ENCODE measurements around the gene SLAMF7.

SLAMF7 gene

DNA sequence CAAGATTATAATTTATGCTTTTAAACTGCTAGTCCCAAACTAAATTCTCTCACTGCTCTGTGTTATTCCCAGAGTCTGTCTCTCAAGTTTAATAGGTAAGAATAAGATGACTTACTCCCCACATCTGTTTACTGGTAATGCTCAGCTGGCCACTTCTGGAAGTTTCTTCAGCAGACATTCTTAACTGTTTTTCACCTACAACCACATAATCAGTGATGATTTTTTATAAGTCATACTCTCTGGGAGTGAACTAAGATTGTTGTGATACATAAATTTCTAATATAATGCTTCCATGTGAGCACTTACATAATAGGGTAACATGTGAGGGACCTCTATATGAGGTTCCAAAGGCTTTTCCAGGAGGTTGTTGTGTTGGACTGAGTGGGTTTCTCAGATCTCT, 8.7 kb downstream of the SLAMF7 start:
- DNase-seq, result no peak

DNA sequence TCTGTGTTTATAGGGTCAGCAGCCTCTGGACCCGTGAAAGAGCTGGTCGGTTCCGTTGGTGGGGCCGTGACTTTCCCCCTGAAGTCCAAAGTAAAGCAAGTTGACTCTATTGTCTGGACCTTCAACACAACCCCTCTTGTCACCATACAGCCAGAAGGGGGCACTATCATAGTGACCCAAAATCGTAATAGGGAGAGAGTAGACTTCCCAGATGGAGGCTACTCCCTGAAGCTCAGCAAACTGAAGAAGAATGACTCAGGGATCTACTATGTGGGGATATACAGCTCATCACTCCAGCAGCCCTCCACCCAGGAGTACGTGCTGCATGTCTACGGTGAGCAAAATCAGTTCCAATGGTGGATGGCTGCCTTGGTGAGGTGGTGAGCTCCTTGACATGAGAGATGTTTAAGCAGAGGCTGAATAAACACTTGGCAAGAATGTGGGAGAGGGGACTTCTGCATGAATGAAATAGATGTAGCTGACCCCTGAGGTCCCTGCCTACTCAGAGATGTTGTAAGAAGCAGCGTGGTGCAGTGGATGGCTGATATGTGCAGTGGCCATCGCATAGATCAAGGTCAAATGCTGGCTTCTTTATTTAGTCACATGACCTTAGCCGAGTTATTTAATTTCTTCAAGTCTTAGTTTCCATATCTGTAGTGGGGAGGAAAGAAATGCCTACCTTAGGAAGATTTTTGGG, 9.3 kb downstream of the SLAMF7 start:
- peak; percentile 10 for DNase-seq

DNA sequence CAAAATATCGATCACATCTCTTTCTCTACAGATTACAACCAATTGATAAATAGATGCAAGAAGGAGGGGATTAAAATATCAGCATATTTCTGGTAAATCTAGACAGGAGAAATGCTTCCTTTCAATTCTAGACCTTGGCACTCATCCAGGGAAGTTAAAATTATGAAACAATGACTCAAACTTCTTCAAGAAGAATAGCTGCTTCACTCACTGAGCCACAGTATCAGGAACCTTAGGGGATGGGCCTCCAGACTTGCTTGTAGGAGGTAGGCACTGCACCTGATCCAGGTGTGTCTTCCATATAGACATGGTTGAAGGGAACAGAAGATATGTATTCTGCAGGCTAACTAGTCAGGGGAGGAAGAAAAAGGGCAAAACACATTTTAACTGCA, 9.8 kb downstream of the SLAMF7 start:
- peak; percentile 39 for DNase-seq

DNA sequence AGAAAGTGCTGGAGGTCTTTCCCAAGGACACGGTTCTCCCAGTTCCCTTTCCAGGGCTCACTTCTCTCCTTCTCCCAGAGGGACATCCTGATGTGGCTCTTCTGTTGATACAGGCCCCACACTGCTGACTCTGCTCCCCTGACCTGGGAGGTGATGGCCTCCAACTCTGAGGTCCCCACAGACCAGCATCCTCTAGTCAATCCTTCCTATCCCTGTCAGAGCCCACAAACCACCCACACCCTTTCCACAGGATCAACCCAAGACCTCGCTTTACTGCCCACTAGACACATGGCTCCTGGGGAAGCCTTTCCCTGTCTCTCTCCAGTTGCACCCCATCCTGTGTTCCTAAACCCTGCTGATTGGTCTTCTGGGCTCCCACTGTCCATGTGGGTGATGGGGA, 11.6 kb downstream of the SLAMF7 start:
- DNase-seq, result no peak

DNA sequence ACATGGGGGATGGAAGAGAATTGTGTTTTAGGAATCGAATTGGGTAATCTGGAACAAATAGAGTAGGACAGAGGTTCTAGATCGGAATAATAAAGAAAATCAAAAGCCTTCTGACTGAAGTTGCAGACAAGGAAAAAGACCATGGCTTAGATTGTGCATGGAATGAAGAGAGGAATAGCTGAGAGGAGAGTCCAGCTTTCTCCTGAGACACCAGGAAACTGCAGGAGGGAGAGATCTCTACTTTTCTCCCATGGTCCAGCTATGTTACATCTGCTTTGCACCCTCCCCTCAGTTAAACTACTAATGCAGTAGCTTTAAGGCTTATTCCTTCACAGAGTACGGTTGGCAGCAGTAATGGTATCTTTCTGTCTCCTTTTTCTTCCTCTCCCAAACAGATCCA, 13.4 kb downstream of the SLAMF7 start:
- no peak for DNase-seq

DNA sequence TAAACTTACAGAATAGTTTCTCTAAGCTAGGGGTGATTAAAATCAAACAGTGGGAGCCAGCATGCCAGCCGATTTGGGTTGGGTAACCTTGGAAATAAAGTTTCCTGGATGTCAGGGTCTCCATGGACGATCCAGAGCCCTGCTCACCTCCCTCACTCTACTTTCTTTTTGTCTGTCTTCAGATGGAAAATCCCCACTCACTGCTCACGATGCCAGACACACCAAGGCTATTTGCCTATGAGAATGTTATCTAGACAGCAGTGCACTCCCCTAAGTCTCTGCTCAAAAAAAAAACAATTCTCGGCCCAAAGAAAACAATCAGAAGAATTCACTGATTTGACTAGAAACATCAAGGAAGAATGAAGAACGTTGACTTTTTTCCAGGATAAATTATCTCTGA, 13.9 kb downstream of the SLAMF7 start:
- no peak for DNase-seq

DNA sequence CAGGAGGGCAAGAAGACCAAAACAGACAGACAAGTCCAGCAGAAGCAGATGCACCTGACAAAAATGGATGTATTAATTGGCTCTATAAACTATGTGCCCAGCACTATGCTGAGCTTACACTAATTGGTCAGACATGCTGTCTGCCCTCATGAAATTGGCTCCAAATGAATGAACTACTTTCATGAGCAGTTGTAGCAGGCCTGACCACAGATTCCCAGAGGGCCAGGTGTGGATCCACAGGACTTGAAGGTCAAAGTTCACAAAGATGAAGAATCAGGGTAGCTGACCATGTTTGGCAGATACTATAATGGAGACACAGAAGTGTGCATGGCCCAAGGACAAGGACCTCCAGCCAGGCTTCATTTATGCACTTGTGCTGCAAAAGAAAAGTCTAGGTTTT, 14.5 kb downstream of the SLAMF7 start:
- no peak for DNase-seq

DNA sequence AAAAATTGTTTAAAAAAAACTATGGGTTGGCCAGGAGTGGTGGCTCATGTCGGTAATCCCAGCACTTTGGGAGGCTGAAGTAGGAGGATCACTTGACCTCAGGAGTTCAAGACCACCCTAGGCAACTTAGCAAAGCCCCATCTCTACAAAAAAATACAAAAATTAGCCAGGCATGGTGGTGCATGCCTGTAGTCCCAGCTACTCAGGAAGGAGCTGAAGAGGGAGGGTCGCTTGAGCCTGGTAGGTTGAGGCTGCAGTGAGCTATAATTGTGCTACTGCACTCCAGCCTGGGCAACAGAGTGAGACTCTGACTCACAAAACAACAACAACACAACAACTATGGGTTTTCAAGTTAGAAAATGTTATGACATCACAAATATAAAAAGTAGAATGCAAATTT, 16.4 kb downstream of the SLAMF7 start:
- no peak for DNase-seq

DNA sequence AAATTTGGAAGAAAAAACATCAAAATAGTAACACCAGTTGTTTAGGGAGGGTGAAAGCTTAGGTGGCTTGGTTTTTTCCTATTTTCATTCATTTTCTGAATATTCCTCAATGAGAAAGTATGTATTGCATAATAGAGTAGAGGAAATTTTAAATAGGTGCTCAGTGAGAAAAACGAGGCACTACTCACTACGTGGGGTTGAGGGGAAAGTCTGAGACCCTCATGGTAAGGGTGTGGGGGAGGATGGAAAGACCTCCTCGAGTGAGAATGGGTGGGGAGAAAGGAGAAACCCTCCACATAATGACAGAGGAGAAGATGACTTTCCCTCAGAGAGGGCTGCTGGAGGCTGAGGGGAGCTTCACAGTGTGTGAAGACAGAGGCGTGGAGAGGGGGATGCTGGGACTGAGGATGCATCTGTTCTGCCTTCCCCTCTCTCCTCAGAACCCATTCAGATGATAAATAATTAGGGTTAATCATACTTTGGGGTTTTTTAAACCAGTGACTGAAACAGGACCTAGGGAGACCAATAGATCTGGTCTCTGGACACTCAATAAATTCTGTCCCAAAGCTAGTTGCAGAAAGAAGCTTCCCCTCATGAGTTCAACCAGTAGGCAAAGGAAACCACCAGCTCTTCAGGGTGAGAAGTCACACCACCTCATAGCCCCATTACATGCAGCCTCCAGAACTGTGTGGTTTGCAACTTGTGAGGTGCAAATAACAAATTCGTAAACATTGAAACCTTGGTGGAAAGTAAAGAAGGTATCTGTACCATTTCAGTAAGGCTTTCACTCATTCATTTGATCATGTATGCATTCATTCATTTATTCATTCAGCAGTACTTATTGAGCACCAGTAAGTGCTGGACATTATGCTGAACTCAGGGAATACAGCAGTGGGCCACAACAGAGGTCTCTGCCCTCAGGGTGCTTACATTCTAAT, 17.1 kb downstream of the SLAMF7 start:
- no peak for DNase-seq

DNA sequence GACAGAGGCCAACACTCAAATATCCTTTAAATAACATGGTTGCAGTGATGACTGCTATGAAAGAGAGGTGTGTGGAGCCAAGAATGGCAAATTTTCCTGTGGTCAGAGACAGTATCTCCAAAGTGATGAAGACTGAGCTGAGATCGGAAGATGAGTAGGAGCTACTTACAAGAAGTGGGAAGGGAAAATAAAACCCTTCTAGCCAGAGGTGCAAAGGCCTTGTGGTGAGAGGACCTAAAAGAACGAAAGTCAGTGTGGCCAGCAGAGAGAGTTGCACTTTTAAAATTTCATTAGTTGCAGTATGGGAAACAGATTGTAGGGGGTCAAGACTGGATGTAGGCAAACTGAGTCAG, 17.8 kb downstream of the SLAMF7 start:
- no peak for DNase-seq

DNA sequence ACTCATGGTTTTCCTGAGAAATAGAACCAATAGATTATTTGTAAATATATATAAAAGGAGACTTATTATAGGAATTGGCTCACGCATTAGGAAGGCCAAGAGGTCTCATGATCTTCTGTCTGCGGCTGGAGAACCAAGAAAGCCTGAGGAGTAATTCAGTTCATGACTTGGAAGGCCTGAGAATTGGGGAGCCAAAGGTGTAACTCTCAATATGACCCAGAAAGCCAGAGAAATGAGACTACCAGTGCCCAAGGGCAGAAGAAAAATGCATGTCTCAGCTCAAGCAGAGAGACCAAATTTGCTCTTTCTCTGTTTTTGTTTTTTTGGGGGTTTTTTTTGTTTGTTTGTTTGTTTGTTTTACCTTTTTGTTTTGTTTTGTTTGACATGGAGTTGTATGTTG, 19.5 kb downstream of the SLAMF7 start:
- no peak for DNase-seq

DNA sequence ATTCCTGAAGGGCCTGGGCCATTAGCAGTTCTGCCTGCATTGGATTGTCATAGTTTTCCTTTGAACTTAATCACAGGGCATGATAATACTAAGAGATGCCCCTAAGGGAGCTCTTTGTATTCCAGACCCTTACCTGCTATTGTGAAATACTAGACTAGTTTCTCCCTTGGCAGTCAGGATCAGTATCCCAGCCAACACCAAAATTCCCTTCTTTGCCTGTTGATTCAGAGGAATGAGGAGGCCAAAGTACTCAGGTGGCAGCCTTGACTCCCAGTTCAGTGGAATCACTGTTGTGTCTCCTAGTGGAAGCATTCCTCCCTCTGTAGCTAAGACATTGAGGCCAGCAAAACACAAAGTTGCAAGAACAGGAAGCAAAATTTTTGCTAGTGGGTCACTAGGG, 20.7 kb downstream of the SLAMF7 start:
- DNase-seq, result no peak

DNA sequence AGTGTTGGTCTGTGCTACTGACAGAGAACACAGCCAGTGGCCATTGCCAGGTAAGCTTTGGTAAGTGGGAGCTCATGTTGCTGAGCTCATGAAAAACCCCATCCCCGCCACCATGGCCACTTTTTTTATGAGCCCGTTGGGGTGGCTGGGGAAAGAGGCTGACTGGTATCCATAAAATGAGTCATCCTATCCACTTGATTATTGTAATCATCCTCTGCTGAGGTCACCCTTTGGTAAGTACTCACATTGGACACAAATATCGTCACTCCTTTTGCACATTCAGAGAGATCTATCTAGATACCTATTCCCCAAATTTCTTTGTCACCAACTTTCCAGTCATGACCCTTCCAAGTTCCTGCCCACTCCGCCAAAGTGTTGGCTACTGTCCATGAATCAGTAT, 22.0 kb downstream of the SLAMF7 start:
- no peak for DNase-seq

DNA sequence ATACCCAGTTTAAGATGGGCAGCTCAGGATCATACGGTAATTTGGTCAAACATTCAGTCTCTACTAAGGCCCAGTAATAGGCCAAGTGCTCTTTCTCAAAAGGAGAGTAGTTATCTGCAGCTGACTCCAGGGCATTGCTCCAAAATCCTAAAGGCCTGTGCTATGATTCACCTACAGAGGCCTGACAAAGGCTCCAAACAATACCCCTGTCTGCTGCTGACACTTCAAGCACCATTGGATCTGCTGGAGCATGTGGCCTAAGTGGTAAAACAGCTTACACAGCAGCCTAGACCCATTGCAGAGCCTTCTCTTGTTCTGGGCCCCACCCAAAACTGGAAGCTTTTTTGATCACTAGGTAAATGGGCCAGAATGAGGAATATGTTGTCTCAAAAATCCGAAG, 22.8 kb downstream of the SLAMF7 start:
- no peak for DNase-seq

DNA sequence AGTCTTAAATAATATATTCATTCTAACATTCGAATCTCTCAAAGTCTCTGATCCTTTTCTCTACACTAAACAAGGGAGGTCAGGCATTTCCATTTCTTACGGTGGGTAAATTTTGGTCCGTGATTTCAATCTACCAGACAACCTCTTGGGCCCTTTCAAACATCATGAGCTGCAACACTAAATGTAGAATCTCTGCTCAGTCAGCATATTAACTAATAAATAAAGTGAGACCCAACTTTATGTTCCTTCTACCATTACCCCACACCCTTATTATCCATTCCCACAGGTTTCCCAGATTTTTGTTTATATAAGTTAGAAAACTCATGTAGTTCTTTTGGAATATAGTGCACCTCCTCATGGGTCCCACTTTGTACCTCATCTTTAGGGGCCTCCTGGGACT, 24.9 kb downstream of the SLAMF7 start:
- no peak for DNase-seq

DNA sequence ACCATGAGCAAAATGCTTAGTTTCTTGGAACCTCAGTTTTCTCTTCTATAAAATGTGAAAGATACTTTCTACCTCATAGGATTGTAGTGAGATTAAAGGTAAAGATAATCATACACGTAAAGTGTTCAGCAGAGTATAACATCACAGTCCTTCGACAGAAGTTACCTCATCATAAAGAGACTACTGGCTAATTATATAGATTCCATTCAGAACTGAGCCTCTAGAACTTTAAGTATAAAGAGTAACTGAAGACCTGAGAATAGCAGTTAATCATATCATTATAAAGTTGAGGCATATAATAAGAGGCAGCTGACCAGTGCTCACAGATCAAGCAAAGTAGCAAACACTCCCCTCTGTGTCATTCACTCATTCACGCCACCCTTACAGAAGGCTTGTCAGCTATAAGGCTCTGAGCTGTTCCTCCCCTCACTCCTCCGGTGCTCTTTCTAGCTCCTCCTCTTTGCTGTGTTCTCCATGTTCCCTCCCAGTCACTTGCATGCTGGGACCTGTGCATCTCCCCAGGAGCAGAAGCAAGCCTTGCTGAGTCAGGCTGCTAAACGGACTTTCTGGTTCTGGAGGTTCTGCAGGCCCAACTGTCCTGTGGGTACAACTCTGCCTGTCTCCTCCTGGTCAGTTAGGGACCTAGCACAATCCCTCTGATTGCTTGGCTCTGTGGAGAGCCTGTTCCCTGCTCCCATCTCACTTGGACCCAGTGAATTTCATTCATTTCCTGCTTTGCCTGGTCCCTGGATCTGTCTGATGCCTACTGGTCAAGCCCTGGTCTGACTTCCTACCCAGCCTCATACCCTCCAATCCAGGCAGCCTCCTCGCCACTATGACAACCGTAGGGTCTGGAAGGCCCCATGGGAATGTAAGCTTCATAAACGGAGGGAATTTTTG, 28.6 kb downstream of the SLAMF7 start:
- no peak for DNase-seq

DNA sequence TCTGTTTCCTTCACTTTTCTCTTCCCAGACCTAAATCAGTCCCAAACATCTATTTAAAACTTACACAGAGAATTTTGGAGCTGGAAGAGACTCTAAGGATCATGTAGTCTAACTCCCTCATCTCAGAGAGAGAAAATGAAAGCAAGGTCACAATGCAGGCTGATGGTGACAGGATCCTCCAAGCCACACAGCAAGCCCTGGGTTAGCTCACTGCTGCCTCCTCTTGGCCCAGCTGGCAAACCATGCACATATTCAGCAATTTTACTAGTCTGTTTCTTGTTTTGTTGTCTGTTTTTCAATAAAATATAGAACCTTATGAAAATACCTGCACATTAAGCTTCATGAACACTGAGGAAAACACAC, 29.2 kb downstream of the SLAMF7 start:
- peak; percentile 62 for DNase-seq

DNA sequence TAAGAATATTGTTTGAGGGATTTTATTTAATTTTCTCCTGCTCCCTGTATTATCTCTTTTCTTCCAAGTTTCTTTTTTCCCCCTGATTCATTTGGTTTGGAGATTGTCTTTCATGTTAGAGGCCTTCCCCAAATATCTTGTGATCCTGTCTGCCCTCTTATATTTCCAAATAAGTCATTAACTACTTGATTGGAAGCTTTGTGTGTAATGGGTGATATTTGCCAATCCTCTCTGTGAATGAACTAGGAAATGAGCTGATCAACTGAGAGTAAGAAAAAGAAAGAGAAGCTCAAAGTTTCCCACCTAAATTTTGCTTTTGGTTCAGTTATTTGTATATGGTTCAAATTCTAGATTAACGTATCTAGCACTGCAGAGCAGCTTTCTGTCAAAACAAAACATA, 33.3 kb downstream of the SLAMF7 start:
- DNase-seq, result no peak

DNA sequence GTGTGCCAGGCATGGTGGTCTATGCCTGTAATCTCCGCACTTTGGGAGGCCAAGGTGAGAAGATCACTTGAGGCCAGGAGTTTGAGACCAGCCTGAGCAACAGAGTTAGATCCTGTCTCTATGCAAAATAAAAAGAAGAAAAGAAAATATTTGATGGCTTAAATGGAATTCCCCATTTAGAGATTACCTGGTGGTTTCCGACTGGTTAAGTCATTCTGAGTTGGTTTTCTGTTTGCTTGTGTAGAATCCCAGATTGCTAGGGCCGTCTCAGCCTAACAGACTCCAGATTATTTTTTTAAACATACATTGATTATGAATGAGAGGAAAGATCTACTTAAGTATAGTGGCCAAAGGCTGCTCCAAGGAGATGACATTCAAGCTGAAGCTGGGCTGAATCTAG, 34.0 kb downstream of the SLAMF7 start:
- no peak for DNase-seq

DNA sequence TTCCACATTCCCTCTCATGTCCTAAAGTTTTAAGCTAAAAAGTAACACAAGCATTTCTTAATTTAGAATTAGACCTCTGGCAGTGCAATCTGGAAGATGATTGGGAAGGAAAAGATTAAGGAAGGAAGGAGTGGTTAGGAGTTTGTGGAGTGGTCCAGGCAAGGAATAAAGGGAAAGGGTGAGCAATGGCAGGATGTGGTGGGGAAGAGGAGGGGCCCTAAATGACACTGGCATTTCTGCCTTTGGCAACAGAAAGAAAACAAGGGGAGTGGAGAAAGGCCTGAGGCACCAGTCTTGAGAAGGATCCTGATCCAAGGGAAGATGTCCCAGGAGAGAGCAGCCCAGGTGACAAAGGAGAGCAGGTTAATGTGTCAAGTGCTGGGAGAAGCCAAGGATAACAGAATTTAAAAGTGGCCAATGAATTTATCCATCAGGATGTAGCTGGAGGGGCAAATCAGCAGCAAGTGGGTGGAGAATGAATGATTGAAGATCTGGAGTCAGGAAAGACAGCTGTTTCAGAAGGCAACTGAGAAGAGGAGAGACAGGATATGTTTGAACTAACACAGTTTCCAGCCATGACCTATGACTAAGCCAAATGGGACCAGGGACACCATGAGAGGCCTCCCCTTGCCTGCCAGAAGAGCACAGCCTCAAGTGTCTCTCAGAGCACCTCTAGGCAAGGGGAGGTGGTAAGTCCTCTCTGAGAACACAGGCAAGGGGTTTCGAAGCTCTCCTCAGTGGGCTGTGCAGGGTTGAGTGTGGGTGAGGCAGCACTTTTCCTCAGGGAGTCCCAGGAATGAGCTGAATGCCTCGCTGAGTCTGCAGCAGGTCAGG, 36.1 kb downstream of the SLAMF7 start:
- DNase-seq, result no peak

DNA sequence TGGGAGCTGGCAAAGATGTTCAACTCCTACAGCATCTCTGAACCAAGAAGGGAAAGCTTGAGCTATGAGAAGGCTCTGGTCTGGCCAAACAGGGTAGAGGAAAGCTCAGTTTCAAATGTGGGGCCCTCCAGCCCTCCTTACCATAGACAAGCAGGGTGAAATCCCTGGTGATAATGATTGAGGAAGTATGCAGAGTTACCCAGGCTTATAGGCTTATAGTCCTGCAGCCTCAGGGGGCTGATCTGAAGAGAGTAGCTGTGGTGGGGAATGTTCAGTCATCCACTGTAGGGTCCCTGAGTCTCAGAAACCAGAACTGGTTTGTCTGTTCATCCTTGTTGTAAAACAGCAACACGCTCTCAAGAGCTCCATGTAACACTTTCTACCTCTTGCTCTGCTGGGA, 37.1 kb downstream of the SLAMF7 start:
- peak; percentile 71 for DNase-seq

DNA sequence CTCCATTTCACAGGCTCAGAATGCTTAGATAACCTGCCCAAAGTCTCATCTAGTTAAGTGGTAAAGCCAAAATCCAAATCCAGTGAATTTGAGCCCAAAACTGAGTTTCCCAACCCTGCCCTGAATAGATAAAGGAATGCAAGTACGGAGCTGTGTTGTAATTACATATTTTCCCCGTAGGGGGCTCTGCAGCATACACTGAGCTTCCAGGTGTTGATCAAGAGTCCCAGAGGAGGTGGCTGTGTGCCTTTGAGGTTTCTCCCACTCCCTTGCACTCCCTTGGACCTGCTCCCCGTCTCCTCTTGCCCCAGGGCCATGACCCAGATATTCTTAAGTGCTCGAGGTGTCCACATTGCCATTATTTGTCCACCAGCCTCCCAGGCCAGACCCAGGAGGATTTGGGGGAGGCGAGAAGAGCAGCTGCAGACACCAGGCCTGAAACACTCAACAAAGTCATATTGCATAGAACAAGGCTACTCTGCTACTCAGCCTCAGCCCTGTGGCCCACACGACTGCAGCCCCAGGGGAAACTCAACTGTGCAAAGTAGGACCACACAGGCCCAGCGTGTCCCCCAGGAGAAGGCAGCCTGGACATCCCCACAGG, 38.5 kb downstream of the SLAMF7 start:
- no peak for DNase-seq
